Keratinocyte (primary cell): Measurements from ENCODE around the gene EIF3L. TPM values are rescaled to one million over a fixed set of nuclear protein-coding genes. Genes with fewer than 3 reads are reported as not detected.

Experiments
- DNase-seq: peaks from one replicate; pipeline ENCODE4 v3.0.0-alpha.2; 2011; ENCODE audit warnings: low read depth, missing footprints, low spot score
- FAIRE-seq: peaks from 2 replicates; lab custom pipeline; 2011; peaks lifted over from hg19 to GRCh38; lab: Jason Lieb, UNC
- H2AFZ ChIP-seq: 2 replicates; pipeline ENCODE4 v1.6.0; 2012; ENCODE audit warnings: low read length, control low read depth, inconsistent platforms; ENCODE audit not compliant: control insufficient read depth
- H3K27ac ChIP-seq: 2 replicates; pipeline ENCODE4 v1.5.1; 2011; ENCODE audit warnings: low read length; ENCODE audit not compliant: control insufficient read depth, insufficient read depth
- H3K27me3 ChIP-seq: 3 replicates; pipeline ENCODE4 v1.6.0; 2011; ENCODE audit warnings: low read length; ENCODE audit not compliant: control insufficient read depth, insufficient read depth; ENCODE audit errors: extremely low read depth
- H3K36me3 ChIP-seq, 2 experiments: 2 replicates in 1 of 2; 3 replicates in 1 of 2; pipeline ENCODE4 v1.5.1; 2011; ENCODE audit warnings: low read length in 2 of 2, mild to moderate bottlenecking in 1 of 2; ENCODE audit not compliant: control insufficient read depth in 2 of 2, insufficient read depth in 2 of 2; ENCODE audit errors: extremely low read depth in 1 of 2
- H3K4me1 ChIP-seq: 3 replicates; pipeline ENCODE4 v1.5.1; 2011; ENCODE audit warnings: low read length; ENCODE audit not compliant: control insufficient read depth, insufficient read depth; ENCODE audit errors: extremely low read depth
- H3K4me2 ChIP-seq: 3 replicates; pipeline ENCODE4 v1.6.0; 2011; ENCODE audit warnings: low read depth, low read length; ENCODE audit not compliant: control insufficient read depth, insufficient read depth; ENCODE audit errors: extremely low read depth
- H3K4me3 ChIP-seq, 3 experiments: fragments of 200-600 bp in 1 of 3; sonication (generic) in 1 of 3; 2 replicates in 2 of 3; 3 replicates in 1 of 3; pipeline ENCODE4 v1.5.1; 2011 to 2016; ENCODE audit warnings: low read length in 3 of 3, mild to moderate bottlenecking in 3 of 3, control low read depth in 2 of 3, inconsistent platforms in 1 of 3, low read depth in 1 of 3, mixed read lengths in 1 of 3, mixed run types in 1 of 3, moderate library complexity in 1 of 3; ENCODE audit not compliant: control insufficient read depth in 2 of 3, insufficient read depth in 2 of 3; ENCODE audit errors: extremely low read depth in 1 of 3
- H3K79me2 ChIP-seq: 2 replicates; pipeline ENCODE4 v1.6.0; 2012; ENCODE audit warnings: low read length; ENCODE audit not compliant: control insufficient read depth, insufficient read depth
- H3K9ac ChIP-seq: 3 replicates; pipeline ENCODE4 v1.6.0; 2011; ENCODE audit warnings: low read length; ENCODE audit not compliant: control insufficient read depth, insufficient read depth; ENCODE audit errors: extremely low read depth
- H3K9me1 ChIP-seq: 3 replicates; pipeline ENCODE4 v1.6.0; 2011; ENCODE audit warnings: low read length; ENCODE audit not compliant: control insufficient read depth, insufficient read depth; ENCODE audit errors: extremely low read depth
- H3K9me3 ChIP-seq: 2 replicates; pipeline ENCODE4 v1.5.1; 2012; ENCODE audit warnings: low read depth, low read length; ENCODE audit not compliant: control insufficient read depth
- H4K20me1 ChIP-seq: 3 replicates; pipeline ENCODE4 v1.6.0; 2011; ENCODE audit warnings: low read length; ENCODE audit not compliant: control insufficient read depth, insufficient read depth; ENCODE audit errors: extremely low read depth
- CTCF ChIP-seq, 3 experiments: IDR thresholded peaks in 1 of 3; conservative IDR thresholded peaks in 1 of 3; optimal IDR thresholded peaks in 1 of 3; 2 replicates in 2 of 3; 3 replicates in 1 of 3; pipeline versions ENCODE3 to v1.5.1; 2011; ENCODE audit warnings: low read length in 3 of 3, mild to moderate bottlenecking in 3 of 3, moderate library complexity in 2 of 3, control low read depth in 1 of 3, inconsistent platforms in 1 of 3; ENCODE audit not compliant: insufficient read depth in 2 of 3; ENCODE audit errors: extremely low read depth in 1 of 3
- EZH2 ChIP-seq: IDR thresholded peaks from one replicate; pipeline ENCODE4 v1.6.1; 2012; ENCODE audit warnings: inconsistent platforms, mild to moderate bottlenecking, low read length, moderate library complexity
- dilution Hi-C: fragments of 300-500 bp; cut with MboI; formaldehyde crosslinking; loops from one replicate; pipeline ENCODE4 v1.7.0; 2020; ENCODE audit warnings: low sequenced_read_pairs; ENCODE audit not compliant: extremely low pct_ligation_motif_present
- polyA plus RNA-seq, 5 experiments: library from polyadenylated mRNA; depleted of rRNA in 3 of 5; stranded (reverse) in 3 of 5; stranded (forward) in 1 of 5; unstranded in 1 of 5; fragments of >200 nt; gene quantifications; 1 replicate in 1 of 5; 2 replicates in 3 of 5; 3 replicates in 1 of 5; pipeline versions ENCODE4 v1.2.1 to v1.2.3, GENCODE V29; 2011 to 2012; ENCODE audit warnings: missing spikeins in 2 of 5, low read depth in 1 of 5, low replicate concordance in 1 of 5

Gene EIF3L
- polyA plus RNA-seq, 1 donor (not counting 4 experiments of a cell fraction or from before 2014, with no cell fraction given), result 639 TPM

- Histone ChIP-seq H3K27ac (no peak overlapping the region), H3K36me3 (peaks cover 53 to 62% of the 10 kb centered on the region in 2 experiments), H3K4me2 (no peak overlapping the region), H3K27me3 (no peaks in the 10 kb centered on the region), H3K9me1 (peaks cover 3% of the 10 kb centered on the region), H3K4me3 (no peak overlapping the region), H3K9me3 (no peaks in the 10 kb centered on the region), H4K20me1 (peaks cover 18% of the 10 kb centered on the region), H2AFZ (no peak overlapping the region), H3K9ac (no peak overlapping the region), H3K4me1 (peaks cover 38% of the 10 kb centered on the region), H3K79me2 (peaks cover 83% of the 10 kb centered on the region)
- TF ChIP-seq EZH2, result no peak
- no peak for TF ChIP-seq CTCF (optimal IDR thresholded peaks at IDR 0.05 in 1 of 3, IDR thresholded peaks at IDR 0.05 in 1 of 3, conservative IDR thresholded peaks at IDR 0.05 in 1 of 3; ENCODE audit: extremely low read depth in 1 of 3, insufficient read depth in 2 of 3, low read length in 3 of 3)
- no peak for FAIRE-seq
- dilution Hi-C loops, result no loop called here
- DNase-seq, result no peak
These were observed 62.5 kb downstream of the EIF3L start for GRCh38 chr22:37911697-37912096.

DNA sequence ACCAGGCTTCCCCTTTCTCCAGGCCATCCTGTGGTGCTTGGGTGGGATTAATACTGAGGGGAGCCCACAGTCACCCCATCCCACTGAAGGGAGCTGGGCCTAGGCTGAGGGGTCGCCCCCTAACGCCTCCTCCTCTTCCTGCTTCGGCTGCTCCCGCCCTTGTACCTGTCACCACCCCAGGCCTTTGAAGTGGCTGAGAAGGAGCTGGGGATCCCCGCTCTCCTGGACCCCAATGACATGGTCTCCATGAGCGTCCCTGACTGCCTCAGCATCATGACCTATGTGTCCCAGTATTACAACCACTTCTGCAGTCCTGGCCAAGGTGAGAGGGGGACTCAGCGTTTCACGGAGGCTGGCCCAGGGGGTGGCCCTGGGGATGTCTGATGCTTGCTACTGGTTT, 63.0 kb downstream of the EIF3L start:
- Histone ChIP-seq H2AFZ (no peak overlapping the region), H3K4me2 (no peak overlapping the region), H3K9me1 (peaks cover 3% of the 10 kb centered on the region), H3K27me3 (no peaks in the 10 kb centered on the region), H3K4me3 (no peak overlapping the region), H3K27ac (no peak overlapping the region), H3K4me1 (peaks cover 38% of the 10 kb centered on the region), H3K36me3 (peaks cover 53 to 64% of the 10 kb centered on the region in 2 experiments), H4K20me1 (peaks cover 19% of the 10 kb centered on the region), H3K79me2 (peaks cover 82% of the 10 kb centered on the region), H3K9me3 (no peaks in the 10 kb centered on the region), H3K9ac (no peak overlapping the region)
- dilution Hi-C loops, result no loop called here
- no peak for FAIRE-seq
- no peak for DNase-seq
- no peak for TF ChIP-seq CTCF (optimal IDR thresholded peaks at IDR 0.05 in 1 of 3, IDR thresholded peaks at IDR 0.05 in 1 of 3, conservative IDR thresholded peaks at IDR 0.05 in 1 of 3; ENCODE audit: extremely low read depth in 1 of 3, insufficient read depth in 2 of 3, low read length in 3 of 3)
- TF ChIP-seq EZH2, result no peak
